ENCODE results near the gene RPS19BP1.

GRCh38 chr22:39524753-39525657 lies 7.5 kb downstream of the RPS19BP1 start:
- TF ChIP-seq FOXK1 (CRISPR knock-in tag; IDR thresholded peaks at IDR 0.05) (peak; percentile 15; the same call in 1 of the 2 replicates), CTCF (IDR thresholded peaks at IDR 0.05) (no peak), MAX (CRISPR knock-in tag; IDR thresholded peaks at IDR 0.05) (no peak), ATF6 (CRISPR knock-in tag; IDR thresholded peaks at IDR 0.05) (no peak), EMX1 (CRISPR knock-in tag; IDR thresholded peaks at IDR 0.05) (no peak; the same call in 1 of the 2 replicates), TP53 (CRISPR knock-in tag; IDR thresholded peaks at IDR 0.05) (no peak), SP1 (CRISPR knock-in tag; conservative IDR thresholded peaks at IDR 0.05) (no peak), CREB1 (CRISPR knock-in tag; IDR thresholded peaks at IDR 0.05) (no peak)

Data from WTC11 (cell line).